ENCODE data around the gene UPK3BL2.
A peak's percentile ranks its signal among the peaks of the same experiment; 100 is the strongest.
"Not testable (repeated sequence)": the region's sequence is repeated elsewhere in the genome, so short reads cannot be mapped to it uniquely, and the experiment has no call there.

UPK3BL2 gene

DNA sequence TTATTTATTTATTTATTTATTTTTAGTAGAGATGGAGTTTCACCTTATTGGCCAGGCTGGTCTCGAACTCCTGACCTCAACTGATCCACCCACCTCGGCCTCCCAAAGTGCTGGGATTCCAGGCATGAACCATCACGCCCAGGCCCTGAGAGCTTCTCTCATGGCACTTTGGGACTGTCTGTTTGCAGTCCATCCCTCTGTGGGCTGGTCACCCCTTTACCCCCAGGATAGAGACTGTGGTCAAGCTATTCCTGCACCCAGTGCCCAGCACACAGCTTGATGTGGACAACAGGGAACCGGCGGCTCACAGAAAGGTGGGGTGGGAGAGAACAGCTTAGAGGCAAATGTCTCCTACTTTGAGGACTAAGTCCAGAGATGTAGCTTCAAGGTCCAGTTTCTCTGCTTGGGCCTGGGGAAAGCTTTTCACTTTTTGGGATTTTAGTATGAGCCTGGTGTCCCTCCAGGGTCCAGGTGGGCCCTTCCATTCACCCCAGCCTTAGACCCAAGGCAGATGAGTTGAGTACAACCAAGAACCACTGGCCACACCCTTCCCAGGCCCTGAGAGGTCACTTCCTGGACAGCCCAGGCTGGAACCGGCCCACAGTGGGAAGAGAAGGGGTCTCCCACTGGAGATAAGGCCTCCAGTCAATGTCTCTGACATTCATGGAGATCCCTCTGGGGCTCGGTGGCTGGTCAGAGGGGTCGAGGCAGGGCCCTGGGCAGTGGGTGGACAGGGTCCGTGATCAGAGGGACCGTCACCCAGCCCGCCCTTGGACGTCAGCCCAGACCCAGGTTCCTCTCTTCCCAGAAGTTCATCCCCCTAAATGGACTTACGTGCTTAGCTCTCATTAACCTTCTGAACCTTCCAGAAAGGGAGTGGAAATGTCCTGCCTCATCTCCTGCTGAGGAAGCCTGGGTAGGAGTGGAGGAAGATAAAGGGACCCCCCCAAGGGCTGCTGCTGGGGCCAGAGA, 15.4 kb downstream of the UPK3BL2 start:
- not testable (repeated sequence) for DNase-seq (ENCODE audit: low spot score)

DNA sequence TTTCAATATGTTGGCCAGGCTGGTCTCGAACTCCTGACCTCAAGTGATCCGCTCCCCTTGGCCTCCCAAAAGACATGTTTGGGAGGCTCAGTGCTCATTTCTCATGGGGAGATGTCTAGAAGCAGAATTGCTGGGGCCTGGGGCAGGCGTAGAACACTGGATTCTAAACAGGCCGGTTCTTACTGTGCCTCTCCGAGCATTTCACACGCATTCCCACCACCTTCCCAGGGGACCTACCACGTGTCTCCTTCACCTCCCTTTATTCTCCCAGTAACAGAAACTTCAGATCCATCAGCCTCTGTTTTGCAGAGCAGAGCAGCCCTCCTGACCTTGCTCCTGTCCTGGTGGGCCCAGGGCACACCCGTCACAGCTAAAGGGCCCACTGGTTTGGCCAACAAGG, 16.3 kb downstream of the UPK3BL2 start:
- not testable (repeated sequence) for DNase-seq (ENCODE audit: low spot score)

DNA sequence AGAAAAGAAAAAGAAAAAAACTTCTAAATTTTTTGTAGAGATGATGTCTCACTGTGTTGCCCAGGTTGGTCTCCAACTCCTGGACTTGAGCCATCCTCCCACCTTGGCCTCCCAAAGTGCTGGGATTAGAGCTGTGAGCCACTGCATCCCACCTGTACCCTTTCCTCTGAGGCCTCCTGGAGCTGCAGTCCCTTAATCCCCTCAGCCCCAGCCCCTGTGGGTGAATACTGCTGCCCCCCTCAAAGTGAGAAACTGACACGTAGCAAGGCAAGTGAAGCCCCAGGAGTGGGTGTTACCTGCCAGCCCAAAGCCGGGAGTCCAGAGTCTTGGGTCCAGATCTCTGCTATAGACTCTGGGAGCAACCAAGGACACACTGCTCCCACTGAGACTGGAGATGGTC, 18.7 kb downstream of the UPK3BL2 start:
- not testable (repeated sequence) for DNase-seq (ENCODE audit: low spot score)

DNA sequence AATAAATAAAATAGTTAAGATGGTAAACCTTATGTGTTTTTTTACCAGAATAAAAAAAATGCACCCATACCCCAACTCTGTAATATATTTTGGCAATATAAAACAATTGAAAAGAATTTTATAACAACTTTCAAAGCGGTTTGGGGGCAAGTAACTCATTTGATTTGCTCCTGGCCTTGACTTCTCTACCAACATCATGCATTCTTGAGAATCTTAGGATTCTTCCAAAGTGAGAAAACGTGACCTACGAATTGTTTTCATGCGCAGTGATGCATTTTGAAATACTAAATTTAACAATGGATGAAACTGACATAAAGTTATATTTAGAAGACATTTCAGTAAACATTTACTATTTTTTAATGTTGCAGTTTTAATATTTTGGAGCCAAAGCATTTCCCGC, 22.7 kb downstream of the UPK3BL2 start:
- DNase-seq (ENCODE audit: low spot score) = not testable (repeated sequence)

DNA sequence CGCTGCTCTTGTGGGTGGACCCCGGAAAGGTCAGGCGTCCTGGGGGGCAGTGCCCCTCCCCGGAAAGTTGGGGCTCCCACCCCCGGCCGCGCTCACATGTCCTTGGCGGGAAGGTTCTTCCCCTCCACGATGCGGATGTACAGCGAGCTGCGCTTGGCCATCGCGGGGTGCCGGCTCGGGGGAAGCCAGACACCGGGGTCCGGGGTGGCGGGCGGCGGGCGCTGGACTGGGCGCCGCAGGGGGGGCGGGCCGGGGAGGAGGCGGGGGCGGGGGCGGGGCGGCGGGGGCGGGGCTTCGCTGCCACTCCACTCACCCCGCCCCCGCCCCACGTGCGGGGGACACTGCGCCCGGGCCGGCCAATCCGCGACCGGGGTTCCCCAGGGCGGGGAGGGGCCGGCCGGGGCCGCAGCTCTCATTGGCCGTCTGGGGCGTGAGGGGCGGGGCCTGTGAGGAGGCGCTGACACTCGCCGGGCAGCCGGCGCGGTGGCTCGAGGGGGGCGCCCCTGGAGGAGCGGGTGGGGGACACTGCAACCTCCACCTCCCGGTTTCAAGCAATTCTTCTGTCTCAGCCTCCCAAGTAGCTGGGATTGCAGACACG, 25.8 kb downstream of the UPK3BL2 start, which contains the start of gene RASA4B:
Gene RASA4B (minus strand): TSS at position 228 of the 598 bp plus-strand sequence. CDS start 67 bp downstream, at position 161.
- DNase-seq (ENCODE audit: low spot score) = not testable (repeated sequence)

DNA sequence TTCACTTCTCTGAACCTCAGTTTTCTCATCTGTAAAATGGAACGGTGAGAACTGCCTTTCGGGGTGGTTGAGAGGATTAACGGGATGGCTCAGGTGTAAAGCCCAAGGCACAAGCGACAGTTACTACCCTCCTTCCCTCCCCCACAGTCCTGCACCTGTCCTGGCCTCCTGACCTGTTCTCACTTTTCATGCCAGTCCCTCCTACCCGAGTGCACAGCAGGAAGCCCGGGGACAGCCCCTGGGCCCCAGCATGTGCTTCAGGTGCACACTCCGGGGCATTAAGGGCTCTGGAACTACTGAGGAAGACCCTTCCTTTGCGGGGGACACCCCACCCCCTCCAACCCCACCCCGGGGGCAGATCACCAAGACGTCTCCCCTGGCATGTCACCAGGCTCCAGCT, 26.5 kb downstream of the UPK3BL2 start:
- DNase-seq (ENCODE audit: low spot score) = not testable (repeated sequence)

DNA sequence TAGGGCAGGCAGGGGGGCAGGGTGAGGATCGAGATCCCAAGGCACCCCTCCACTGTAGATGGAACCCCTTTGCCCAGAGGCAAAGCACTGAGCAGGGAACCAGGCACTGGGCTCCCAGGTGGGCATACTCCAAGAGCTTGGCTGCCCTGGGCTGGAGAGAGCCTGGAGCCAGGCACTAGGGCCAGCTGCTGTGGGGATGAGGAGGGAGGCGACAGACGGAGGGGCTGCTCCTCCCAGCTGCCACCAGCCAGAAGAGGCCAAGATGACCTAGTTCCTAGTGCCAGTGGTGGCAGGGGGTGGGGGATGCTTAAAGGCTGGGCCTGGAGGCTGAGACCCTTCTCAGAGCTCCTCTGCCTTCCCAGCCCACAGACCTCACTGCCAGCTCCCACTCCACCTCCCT, 27.6 kb downstream of the UPK3BL2 start:
- DNase-seq (ENCODE audit: low spot score) = not testable (repeated sequence)

DNA sequence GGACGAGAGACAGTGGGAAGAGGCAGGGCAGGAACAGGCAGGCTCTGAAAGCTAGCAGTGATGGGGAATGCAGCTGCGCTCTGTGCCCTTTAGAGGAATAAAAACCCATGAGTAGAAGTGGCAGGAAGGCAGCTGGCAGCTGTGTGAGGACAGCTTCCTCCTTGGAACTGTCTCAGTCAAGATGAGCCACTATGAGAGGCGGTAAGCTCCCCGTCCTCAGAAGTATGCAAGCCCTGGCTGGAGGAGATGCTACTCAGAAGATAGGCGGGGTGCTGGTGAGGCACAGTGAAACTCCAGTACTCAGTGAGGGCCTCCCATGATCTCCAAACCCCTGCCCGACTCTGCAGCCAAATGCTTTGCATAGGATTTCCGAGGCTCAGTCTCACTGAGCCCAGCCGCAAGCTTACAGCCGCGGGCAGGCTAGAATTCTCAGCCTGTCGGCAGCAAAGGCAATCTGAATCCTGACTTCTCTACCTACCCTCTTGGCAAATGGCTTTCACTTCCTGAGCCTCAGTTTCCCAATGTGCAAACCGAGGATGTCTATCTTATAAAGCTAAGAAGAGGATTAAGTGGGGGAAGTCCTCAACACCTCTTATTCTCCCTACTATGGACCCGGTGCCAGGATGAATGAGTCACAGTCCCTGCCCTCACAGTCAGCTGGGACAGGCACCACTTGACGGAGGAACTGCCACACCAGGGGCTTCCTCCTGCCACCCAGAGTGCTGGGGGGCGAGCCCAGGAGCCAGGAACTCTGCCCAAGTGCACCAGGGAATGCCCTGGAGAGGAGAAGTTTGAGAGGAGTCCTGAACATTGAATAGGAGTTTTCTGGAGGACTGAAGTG, 28.4 kb downstream of the UPK3BL2 start:
- DNase-seq (ENCODE audit: low spot score) = not testable (repeated sequence)

DNA sequence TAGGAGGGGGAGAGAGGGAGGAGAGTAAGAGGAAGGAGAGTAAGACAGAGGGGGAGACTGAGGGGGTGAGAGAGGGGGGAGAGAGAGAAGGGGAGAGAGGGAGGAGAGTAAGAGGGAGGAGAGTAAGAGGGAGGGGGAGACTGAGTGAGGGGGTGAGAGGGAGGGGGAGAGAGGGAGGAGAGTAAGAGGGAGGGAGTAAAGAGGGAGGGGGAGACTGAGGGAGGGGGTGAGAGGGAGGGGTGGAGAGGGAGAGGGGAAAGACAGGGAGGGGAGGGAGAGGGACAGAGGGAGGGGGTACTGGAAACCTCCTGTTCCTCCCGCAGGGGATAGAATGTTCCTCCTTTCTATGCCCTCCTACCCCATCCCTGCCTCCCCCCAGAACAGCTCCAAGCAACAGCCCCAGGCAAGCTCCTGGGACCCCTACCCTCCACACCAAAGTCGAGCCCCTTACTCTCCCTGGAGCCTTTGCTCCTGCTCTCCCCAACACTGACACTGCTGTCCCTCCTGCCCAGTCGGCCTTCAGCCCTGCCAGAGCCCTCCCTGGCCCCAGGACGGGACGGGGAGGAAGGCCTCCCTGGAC, 30.8 kb downstream of the UPK3BL2 start:
- DNase-seq (ENCODE audit: low spot score) = not testable (repeated sequence)

DNA sequence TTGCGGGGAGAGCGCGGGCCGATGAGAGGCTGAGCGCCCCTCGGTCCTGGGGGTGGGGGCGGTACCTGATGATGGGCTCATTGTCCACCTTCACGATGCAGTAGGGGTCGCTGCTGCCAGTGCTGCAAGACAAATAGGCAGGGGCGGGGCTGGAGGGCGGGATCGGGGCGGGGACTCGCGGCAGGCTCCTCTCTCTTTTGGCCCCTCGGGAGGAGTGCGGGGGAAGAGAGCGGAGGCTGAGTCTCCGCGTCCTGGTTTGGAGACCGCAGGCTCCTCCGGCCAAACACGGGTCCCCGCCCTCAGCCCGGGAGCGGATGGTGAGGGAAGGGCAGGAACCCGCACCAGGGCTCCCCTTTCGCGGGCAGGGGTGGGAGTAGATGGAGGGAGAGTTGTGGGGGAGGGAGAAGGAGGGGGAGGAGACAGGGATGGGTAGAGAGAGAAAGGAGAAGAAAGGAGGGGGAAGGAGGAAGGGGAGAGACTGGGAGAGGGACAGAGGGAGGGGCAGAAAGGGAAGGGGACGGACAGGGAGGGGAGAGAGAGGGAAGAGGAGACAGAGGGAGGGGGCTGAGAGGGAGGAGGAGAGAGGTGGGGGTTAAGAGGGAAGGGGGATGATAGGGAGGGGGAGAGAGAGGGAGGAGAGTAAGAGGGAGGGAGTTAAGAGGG, 31.5 kb downstream of the UPK3BL2 start:
- DNase-seq (ENCODE audit: low spot score) = not testable (repeated sequence)

DNA sequence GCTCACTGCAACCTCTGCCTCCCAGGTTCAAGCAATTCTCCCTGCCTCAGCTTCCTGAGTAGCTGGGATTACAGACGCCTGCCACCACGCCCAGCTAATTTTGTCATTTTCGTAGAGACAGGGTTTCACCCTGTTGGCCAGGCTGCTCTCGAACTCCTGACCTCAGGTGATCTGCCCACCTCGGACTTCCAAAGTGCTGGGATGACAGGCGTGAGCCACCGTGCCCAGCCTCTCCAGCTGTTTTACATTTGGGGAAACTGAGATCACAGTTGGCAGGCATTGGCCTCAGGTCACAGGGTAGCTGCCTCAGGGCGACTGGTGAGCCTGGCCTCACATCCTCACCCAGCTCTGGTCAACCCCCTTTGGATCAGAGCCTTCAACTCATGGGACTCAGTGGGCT, 32.9 kb downstream of the UPK3BL2 start:
- not testable (repeated sequence) for DNase-seq (ENCODE audit: low spot score)

DNA sequence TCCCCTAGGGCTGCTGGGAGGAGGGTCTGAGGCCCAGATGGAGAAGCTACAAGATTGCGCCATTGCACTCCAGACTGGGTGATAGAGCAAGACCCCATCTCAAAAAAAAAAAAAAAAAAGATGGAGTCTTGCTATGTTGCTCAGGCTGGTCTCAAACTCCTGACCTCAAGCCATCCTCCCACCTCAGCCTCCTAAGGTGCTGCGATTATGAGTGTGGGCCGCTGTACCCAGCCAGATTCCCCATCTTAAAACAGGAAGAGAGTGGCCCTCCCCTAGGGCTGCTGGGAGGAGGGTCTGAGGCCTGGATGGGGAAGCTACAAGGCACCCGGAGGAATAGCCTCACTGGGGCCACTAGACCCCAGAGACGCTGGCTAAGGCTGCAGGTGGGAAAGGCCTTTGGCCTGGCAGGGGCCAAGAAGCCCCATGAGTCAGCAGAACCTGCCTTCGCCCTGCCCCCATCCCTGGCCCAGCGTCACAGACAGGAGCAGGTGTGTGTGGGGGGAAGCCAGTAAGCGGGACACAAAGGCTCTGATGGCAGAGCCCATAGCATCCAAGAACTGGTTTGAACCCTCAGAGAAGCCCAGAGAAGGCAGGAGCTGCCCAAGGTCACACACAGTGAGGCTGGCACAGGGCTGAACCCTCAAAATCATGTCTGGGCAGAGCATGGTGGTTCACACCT, 35.9 kb downstream of the UPK3BL2 start:
- DNase-seq (ENCODE audit: low spot score) = not testable (repeated sequence)

DNA sequence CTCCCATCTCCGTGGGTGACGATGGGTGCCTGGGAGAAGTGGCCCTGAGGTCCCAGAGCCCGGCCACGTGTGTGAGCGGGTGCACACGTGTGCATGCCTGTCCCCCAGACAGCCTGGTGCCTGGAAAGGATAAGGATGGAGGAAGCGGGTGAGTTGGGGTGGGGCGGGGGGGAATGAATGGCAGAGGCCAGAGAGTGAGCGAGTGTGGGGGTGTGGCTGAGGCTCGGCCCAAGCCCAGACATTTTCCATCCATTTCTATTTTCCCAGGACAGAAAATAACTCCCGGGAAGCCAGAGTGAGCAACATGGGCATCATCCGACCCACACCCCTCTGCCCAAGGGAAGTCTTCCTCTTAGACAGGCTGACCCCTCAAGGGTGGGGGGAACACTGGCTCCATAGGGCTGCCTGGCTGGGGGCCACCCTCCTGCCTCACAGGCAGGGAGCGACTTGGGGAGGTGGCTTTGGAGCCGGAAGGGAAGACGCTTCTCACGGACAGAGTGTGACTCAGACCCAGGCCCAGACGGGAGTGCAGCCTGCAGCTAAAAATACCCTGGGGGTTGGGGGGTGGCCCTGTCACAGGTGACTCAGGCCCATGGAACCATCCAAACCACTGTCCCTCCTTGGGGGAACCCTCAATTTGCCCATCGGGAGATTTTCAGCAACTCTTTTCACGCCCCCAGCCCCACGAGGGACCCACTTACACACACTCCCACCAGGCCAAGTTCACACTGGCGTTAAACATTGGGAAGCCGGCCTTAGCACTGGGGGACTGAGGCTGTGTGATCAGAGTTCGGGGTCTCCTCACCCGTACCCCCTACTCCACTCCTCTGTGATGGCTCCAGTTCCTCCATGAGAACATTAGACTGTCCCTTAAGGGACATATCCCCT, 38.0 kb downstream of the UPK3BL2 start:
- not testable (repeated sequence) for DNase-seq (ENCODE audit: low spot score)

DNA sequence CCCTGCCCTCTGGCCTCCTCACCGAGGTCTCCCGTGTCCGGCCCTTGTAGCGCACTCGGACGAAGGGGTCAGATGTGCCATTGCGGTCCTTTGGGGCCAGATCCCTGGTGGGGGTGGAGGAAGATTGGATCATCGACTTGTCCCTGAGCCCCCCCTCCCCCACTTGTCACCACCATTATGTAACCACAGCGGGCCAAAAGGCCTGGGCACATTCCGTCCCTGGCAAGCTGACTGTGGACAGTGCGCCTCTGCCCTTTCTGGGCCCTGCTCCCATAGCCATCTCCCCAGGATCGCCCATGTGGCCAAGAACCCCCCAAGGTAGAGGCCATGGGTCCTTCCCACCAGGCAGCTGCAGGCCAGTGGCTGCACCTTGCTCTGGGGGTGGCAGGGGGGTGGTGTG, 40.4 kb downstream of the UPK3BL2 start:
- DNase-seq (ENCODE audit: low spot score) = not testable (repeated sequence)

DNA sequence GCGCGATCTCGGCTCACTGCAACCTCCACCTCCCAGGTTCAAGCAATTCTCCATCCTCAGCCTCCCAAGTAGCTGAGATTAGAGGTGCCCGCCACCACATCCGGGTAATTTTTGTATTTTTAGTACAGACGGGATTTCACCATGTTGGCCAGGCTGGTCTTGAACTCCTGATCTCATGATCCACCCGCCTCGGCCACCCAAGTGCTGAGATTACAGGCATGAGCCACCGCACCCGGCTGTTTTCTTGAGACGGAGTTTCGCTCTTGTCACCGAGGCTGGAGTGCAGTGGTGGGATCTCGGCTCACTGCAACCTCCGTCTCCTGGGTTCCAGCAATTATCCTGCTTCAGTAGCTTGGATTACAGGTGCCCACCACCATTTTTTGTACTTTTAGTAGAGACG, 45.2 kb downstream of the UPK3BL2 start:
- DNase-seq (ENCODE audit: low spot score) = not testable (repeated sequence)

DNA sequence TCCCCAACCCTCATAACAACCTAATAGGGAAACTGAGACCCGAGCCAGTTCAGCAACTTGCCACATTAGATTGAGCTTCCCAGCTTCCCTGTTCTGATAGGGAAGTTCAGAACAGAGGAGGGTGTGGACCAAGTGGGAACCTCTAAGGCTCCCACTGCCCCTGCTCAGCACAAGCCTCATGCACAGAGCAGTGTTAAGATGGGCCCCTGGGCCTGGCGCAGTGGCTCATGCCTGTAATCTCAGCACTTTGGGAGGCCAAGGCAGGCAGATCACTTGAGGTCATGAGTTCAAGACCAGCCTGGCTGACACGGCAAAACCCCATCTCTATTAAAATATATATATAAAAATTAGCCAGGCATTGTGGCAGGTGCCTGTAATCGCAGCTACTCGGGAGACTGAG, 46.2 kb downstream of the UPK3BL2 start:
- not testable (repeated sequence) for DNase-seq (ENCODE audit: low spot score)

DNA sequence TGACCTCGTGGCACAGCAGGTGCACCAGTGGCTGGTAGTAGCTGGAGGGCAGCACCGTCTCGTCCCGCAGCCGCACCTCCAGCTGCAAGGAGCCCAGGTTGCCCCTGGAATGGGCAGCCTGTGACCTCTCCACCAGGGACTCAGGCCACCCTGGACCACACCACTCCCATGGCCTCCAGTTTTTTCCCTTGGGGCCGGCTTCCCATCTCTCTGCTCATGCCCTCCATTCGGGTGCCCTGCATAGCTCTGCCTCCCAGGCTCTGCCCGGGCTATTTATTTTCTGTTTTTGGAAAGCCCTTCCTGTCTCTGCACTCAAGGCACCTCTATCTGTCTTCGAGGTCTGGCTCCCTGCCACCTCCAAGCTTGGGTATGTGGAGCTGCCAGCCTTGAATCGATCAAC, 46.6 kb downstream of the UPK3BL2 start:
- DNase-seq (ENCODE audit: low spot score) = not testable (repeated sequence)

DNA sequence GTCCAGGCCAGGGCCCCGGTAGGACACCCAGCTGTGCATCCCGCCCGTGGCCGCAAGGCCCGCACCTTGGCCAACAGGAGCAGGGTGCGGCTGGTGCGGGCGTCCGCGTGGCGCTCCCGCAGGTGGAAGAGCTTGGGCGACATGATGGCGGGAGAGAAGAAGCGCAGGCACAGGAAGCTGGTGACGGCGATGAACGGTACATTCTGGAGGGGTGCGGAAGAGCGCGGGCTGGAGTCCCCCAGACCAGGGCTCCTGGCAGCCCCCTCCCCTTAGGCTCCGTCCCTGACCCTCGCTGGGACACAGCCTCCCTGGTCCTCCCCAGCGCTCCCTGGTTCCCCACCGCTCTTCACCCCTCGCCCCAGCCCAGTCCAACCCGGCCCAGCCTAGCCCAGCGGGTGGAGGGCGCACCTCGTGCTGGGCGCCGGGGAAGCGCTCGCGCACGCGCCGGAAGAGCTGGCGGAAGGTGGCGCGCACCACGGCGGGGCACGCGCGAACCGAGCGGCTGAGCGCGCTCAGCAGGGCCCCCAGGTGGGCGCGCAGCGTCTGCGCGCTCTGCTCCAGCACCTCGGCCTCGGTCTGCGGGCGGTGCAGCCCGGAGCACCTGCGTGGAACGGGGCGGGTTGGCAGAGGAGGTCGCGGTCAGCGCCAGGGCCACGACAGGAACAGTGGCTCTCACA, 48.9 kb downstream of the UPK3BL2 start:
- DNase-seq (ENCODE audit: low spot score) = not testable (repeated sequence)

DNA sequence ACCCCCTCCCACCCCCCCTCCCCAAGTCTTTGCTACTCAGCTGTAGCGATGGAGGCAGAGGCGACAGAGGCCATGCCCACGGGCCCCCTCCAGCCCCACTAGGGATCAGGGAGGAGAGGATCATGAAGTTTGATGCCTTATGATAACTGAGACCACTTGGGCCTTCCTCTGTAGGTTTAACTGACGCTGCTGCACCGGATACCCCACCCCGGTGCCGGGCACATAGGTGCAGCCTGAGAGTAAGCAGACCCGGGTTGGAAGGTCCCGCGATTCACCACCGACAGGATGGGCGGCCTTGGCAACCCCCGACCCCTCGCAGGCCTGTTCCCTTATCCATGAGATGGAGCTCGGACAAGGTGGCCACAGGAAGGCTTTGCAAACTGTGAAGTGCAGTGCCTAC, 49.5 kb downstream of the UPK3BL2 start:
- DNase-seq (ENCODE audit: low spot score) = peak; percentile 34
